Endothelial cell of umbilical vein (primary cell): ENCODE measurements around the gene FUT8.

Experiments used
- EZH2 ChIP-seq: IDR thresholded peaks from 2 replicates; pipeline ENCODE4 v1.6.1; 2012; ENCODE audit warnings: borderline replicate concordance, low read depth, mild to moderate bottlenecking, moderate library complexity, low read length, inconsistent platforms; ENCODE audit not compliant: severe bottlenecking
- MYC ChIP-seq: IDR thresholded peaks from one replicate; pipeline ENCODE4 v1.6.1; 2011; ENCODE audit warnings: mild to moderate bottlenecking, low read depth, low read length
- POLR2AphosphoS5 ChIP-seq: IDR thresholded peaks from 2 replicates; pipeline ENCODE4 v1.6.1; 2012; ENCODE audit warnings: low read depth, mild to moderate bottlenecking, control low read depth, low read length, moderate library complexity; ENCODE audit not compliant: insufficient read depth
- TF ChIP-seq, protein P1 (sequence below): IDR thresholded peaks from 2 replicates; pipeline ENCODE4 v1.6.1; 2011; ENCODE audit not compliant: insufficient read depth, insufficient read length
- TF ChIP-seq, protein P2 (sequence below), 2 donors: IDR thresholded peaks; 1 replicate in 1 of 2; 2 replicates in 1 of 2; pipeline ENCODE4 v1.5.1; 2011; ENCODE audit warnings: low read length in 2 of 2, mild to moderate bottlenecking in 2 of 2, moderate library complexity in 2 of 2, control low read depth in 1 of 2, inconsistent platforms in 1 of 2, low read depth in 1 of 2; ENCODE audit not compliant: insufficient read depth in 1 of 2; ENCODE audit errors: extremely low read depth in 1 of 2

DNA sequence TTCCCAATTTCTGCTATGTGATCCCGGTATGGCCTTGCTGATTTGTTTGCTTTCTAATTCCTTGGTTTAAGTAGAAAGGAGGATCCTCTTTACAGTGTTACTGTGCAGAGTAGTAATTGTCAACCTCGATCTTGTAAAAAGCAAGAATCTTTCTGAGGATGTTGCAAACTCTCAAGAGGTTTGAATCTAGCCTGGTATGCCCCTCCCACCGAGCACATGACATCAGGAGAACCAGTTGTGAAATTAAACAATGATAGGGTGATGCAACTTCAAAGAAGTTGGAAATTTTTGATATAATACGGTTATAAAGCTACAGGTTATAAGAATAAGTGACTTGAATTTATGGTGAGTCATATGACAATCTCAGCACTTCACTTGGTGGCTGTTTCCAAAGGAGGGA is 35.0 kb upstream of the FUT8 start:
- TF ChIP-seq, protein P1, sequence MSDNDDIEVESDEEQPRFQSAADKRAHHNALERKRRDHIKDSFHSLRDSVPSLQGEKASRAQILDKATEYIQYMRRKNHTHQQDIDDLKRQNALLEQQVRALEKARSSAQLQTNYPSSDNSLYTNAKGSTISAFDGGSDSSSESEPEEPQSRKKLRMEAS, result no peak
- TF ChIP-seq MYC (no peak), POLR2AphosphoS5 (no peak), EZH2 (no peak)
- TF ChIP-seq, protein P2, sequence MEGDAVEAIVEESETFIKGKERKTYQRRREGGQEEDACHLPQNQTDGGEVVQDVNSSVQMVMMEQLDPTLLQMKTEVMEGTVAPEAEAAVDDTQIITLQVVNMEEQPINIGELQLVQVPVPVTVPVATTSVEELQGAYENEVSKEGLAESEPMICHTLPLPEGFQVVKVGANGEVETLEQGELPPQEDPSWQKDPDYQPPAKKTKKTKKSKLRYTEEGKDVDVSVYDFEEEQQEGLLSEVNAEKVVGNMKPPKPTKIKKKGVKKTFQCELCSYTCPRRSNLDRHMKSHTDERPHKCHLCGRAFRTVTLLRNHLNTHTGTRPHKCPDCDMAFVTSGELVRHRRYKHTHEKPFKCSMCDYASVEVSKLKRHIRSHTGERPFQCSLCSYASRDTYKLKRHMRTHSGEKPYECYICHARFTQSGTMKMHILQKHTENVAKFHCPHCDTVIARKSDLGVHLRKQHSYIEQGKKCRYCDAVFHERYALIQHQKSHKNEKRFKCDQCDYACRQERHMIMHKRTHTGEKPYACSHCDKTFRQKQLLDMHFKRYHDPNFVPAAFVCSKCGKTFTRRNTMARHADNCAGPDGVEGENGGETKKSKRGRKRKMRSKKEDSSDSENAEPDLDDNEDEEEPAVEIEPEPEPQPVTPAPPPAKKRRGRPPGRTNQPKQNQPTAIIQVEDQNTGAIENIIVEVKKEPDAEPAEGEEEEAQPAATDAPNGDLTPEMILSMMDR (IDR thresholded peaks at IDR 0.05; ENCODE audit: extremely low read depth in 1 of 2, insufficient read depth in 1 of 2, low read depth in 1 of 2, low read length in 2 of 2), result no peak
